Measurements from ENCODE around the gene URB2.

The URB2 gene

GRCh38 chr1:229643996-229644745, 18.1 kb downstream of the URB2 start:
- no peak for DNase-seq (ENCODE audit: low read depth in 4 of 4, low spot score in 1 of 4)

GRCh38 chr1:229645324-229645993, 19.4 kb downstream of the URB2 start:
- no peak for DNase-seq (ENCODE audit: low read depth in 4 of 4, low spot score in 1 of 4)

GRCh38 chr1:229648406-229648805, 22.4 kb downstream of the URB2 start:
- DNase-seq (ENCODE audit: low read depth in 4 of 4, low spot score in 1 of 4): no peak

- DNase-seq (ENCODE audit: low read depth in 4 of 4, low spot score in 1 of 4): no peak
Observed at GRCh38 chr1:229650045-229650444, 24.0 kb downstream of the URB2 start.

DNA sequence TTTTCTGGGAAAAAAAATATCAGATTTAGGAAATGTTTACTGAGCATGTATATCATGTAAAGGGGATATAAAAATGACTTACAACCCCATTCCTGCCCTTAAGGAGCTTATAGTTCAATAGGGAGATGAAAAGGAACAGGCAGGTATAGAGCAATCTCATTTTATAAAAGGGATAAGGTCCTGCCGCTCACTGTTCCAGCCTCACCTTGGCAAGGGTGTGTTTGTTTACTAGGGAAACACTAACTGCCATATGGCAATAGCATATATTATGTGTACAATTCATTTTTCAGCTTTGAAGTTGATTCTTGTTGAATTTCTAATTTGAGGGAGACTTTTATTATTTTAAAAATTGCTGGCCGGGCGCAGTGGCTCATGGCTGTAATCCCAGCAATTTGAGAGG, 25.5 kb downstream of the URB2 start:
- no peak for DNase-seq (ENCODE audit: low read depth in 4 of 4, low spot score in 1 of 4)

- no peak for DNase-seq (ENCODE audit: low read depth in 4 of 4, low spot score in 1 of 4)
Observed at GRCh38 chr1:229653420-229653819, 27.4 kb downstream of the URB2 start.

GRCh38 chr1:229655781-229656180, 29.7 kb downstream of the URB2 start:
- DNase-seq (ENCODE audit: low read depth in 4 of 4, low spot score in 1 of 4): no peak

- DNase-seq (ENCODE audit: low read depth in 4 of 4, low spot score in 1 of 4): no peak
Observed at GRCh38 chr1:229657993-229658755, 32.1 kb downstream of the URB2 start.

GRCh38 chr1:229661022-229661877, 35.2 kb downstream of the URB2 start:
- peak; percentile 30 to 56 (median 50) for DNase-seq (ENCODE audit: low read depth in 4 of 4, low spot score in 1 of 4)

DNA sequence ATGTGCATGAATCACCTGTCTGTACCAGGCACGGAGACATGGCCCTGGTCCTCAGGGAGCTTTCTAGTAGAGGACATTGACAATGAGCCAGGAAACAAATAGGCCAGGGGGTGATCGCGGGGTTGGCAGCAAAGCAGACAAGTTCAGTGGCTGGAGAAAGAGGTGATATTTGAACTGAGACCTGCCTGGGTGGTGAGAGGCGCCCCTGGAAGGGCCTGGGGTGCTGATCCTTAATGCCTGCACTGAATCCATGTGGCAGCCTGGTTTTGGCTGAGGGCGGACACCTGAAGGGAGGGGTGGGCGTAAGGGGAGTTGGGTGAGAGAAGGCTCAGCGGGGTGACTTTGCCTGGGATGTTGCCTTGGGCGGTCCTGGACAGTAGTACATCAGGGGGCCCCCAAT, 35.9 kb downstream of the URB2 start:
- no peak for DNase-seq (ENCODE audit: low read depth in 4 of 4, low spot score in 1 of 4)

DNA sequence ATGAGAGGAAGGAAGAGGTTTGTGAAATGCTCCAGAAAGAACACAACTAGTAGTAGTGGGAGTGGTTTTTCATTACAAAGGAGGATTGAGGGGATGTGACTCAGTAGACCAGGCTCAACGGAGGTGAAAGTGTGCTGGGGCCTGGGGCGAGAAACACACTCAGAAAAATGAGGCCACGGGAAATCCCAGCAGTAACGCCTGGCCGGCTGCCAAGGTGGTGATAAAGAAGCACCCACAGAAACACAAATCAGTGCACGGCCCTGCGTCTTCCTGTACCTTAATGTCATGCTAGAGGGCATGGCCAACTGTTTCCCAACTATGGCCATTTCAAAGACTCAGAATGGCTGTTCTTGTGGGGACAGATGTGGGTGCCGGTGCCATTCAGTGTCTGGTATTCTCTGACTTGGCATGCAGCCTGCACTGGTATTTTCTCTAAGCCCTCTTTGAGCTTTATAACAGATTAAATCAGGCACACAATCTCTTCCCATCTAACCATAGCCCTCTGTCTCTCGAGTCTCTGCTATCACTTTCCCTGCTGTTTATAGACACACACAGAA, 38.2 kb downstream of the URB2 start:
- DNase-seq (ENCODE audit: low read depth in 4 of 4, low spot score in 1 of 4): peak; percentile 56 to 84 (median 78)

GRCh38 chr1:229665912-229666558, 40.0 kb downstream of the URB2 start:
- DNase-seq (ENCODE audit: low read depth in 4 of 4, low spot score in 1 of 4): no peak

DNA sequence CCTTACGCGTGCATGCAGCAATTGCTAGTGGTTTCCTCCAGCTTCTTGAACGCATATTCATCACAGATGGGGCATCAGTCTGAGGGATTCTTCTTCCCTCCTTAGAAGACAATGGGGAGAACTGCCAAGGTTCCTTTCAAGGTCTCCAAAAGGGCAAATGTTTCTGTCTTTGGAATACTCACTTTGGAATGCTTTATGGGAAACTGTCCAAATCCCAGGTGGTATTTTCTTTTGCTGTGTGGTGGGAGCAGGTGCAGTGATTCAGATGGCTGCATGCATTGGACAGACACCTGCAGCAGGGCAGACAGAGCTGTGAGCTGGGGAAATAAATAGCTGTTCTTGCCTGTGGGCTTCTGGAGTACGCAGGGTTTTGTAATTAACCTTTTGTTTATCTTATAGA, 40.5 kb downstream of the URB2 start:
- no peak for DNase-seq (ENCODE audit: low read depth in 4 of 4, low spot score in 1 of 4)

- DNase-seq (ENCODE audit: low read depth in 4 of 4, low spot score in 1 of 4): no peak
Observed at GRCh38 chr1:229669333-229669732, 43.3 kb downstream of the URB2 start.

DNA sequence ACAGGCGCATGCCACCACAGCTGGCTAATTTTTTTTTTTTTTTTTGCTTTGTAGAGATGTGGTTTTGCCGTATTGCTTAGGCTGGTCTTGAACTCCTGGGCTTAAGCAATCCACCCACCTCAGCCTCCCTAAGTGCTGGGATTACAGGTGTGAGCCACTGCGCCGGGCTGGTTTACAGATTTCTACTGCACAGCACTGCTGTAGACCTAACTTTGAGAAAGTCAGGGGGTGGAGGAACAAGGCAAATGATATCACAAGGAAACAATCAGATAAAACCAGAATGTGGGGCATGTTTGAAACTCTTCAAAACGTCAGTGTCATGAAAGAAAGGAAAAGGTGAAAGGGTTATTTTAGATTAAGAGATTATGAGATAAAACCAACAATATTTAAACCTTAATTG, 45.3 kb downstream of the URB2 start:
- DNase-seq (ENCODE audit: low read depth in 4 of 4, low spot score in 1 of 4): no peak

DNA sequence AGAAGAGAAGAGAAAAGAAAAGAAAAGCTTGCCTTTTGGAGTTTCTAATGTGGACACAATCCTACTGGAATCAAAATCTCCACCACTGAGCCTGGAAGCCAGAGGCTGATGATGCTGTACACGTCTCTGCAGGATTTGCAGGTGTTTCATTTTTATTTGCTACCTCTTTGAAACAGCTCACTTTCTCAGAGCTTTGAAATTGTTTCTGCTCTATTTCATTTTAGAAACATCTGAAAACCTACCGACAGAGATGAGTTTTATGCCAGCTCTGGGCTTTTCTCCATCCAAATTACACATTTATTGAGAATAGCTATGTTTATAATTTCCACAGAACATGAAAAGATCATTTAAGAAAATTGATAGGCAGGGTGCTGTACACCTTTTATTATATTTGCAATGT, 46.2 kb downstream of the URB2 start:
- no peak for DNase-seq (ENCODE audit: low read depth in 4 of 4, low spot score in 1 of 4)

DNA sequence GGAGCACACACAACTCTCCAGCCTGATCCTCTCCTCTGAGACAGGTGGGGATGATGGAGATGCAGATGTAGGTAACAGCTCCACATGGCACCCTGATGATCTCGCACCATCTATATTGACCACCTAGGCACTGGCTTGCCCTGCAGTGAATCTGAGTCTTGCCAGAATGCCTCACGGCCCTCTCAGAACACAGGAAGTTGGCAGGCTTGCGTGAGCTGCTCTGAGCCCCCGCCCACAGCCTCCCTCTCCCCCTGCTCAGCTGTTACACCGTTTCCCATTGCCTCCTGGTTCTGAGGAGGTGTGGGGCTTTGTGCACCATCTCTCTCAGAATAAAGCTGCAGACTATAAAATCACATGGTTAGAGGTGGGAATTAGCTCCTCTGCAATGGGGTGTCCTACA, 48.0 kb downstream of the URB2 start:
- no peak for DNase-seq (ENCODE audit: low read depth in 4 of 4, low spot score in 1 of 4)

GRCh38 chr1:229675396-229675795, 49.3 kb downstream of the URB2 start:
- DNase-seq (ENCODE audit: low read depth in 4 of 4, low spot score in 1 of 4): no peak

DNA sequence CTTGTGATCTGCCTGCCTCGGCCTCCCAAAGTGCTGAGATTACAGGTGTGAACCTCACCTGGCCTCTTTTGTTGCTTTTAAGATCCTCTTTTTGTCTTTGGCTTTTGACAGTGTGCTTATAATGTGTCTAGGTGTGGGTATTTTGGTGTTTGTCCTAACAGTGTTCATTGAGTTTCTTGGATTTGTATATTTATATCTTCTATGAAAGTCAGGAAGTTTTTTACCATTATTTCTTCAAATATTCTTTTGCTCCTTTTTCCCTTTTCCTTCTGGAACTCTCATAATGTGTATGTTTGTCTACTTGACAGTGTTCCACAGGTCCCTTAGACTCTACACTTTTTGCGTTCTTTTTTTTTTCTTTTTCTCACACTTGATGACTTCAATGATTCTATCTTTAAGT, 59.1 kb downstream of the URB2 start:
- no peak for DNase-seq (ENCODE audit: low read depth in 4 of 4, low spot score in 1 of 4)

DNA sequence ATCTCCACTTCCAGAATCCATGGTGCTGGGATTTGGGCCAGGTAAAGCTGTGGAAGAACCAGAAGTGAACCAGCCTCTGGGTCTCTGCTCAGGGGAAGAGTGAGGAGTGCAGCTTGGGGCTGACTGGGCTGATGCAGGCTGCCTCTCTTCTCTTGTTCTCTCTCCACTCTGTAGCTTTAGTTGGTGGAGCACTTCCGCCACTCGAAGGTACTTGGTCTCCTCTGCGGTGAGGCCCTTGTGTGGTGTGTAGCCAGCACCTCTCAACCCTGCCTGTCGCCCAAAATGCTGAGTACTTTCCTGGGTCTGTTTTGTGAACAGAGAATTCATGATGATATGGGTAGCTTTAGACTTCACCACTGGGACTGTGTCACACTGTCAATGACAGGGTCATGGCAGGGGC, 63.2 kb downstream of the URB2 start:
- no peak for DNase-seq (ENCODE audit: low read depth in 4 of 4, low spot score in 1 of 4)

All from stimulated activated CD4-positive, alpha-beta T cell treated with anti-CD3 and anti-CD28 coated beads, Interleukin-1b, Interleukin-23, amount 100 ng/mL, for 24 hours (primary cell).